Heart right ventricle (tissue), 16 donors: Measurements from ENCODE around the gene MASP1. TPM values are rescaled to one million over a fixed set of nuclear protein-coding genes. Genes with fewer than 3 reads are reported as not detected.

Experiments used
- ATAC-seq, 8 donors: fragments of 200-7000 bp; cut with Tn5 transposase; one replicate each; pipeline ENCODE4 v1.9.1; 2020; ENCODE audit warnings: mild to moderate bottlenecking in 8 of 8, moderate library complexity in 8 of 8, moderate number of reproducible peaks in 1 of 8
- DNase-seq, 2 donors: peaks; one replicate each; pipeline ENCODE4 v3.0.0-alpha.2; 2020
- H3K27ac ChIP-seq, 10 donors: fragments of 200-600 bp; sonication (generic) in 2 of 10; one replicate each; pipeline versions ENCODE4 v1.5.0 to v1.8.0; 2020 to 2022; ENCODE audit warnings: mild to moderate bottlenecking in 3 of 10
- H3K27me3 ChIP-seq, 7 donors: fragments of 200-600 bp; one replicate each; pipeline ENCODE4 v1.8.0; 2021 to 2022; ENCODE audit warnings: mild to moderate bottlenecking in 2 of 7
- H3K36me3 ChIP-seq, 9 donors: fragments of 200-600 bp; sonication (generic) in 1 of 9; one replicate each; pipeline versions ENCODE4 v1.5.0 to v1.8.0; 2020 to 2022; ENCODE audit warnings: mild to moderate bottlenecking in 2 of 9
- H3K4me1 ChIP-seq, 9 donors: fragments of 200-600 bp; sonication (generic) in 1 of 9; one replicate each; pipeline versions ENCODE4 v1.5.0 to v1.8.0; 2020 to 2022; ENCODE audit warnings: mild to moderate bottlenecking in 4 of 9
- H3K4me3 ChIP-seq, 10 donors: fragments of 200-600 bp; sonication (generic) in 2 of 10; one replicate each; pipeline versions ENCODE4 v1.5.0 to v1.8.0; 2020 to 2022; ENCODE audit warnings: mild to moderate bottlenecking in 7 of 10, moderate library complexity in 2 of 10
- H3K9me3 ChIP-seq, 11 donors: fragments of 200-600 bp in 10 of 11; sonication (generic) in 2 of 11; one replicate each; pipeline versions ENCODE4 v1.5.0 to v1.8.0; 2013 to 2022; ENCODE audit warnings: mild to moderate bottlenecking in 2 of 11, control low read depth in 1 of 11, moderate library complexity in 1 of 11
- WGBS, 2 donors: extraction: QIAGEN DNeasy Blood & Tissue Kit; methylation state at CpG; one replicate each; pipeline ENCODE4 v1.1.7; 2013; ENCODE audit warnings: inconsistent platforms in 1 of 2; 5-methylcytosine and 5-hydroxymethylcytosine counted together
- intact Hi-C, 10 donors: fragments of 100-400 bp; cut with DNase I; formaldehyde crosslinking; loops; one replicate each; pipeline versions ENCODE4 v1.11.1 to v1.14.2; 2022
- polyA plus RNA-seq, 2 donors: library from polyadenylated mRNA; stranded (reverse); fragments of 200-250 nt; gene quantifications; one replicate each; pipeline ENCODE4 v1.2.3, GENCODE V29; 2013
- total RNA-seq, 10 donors: library from RNA; stranded (reverse); fragmentation: NEBNext Ultra II Directional in 3 of 10; extraction: Animal tissue kit (Norgen Biotek cat#: 25700) in 3 of 10; gene quantifications; one replicate each; pipeline versions ENCODE4 v1.2.1 to v1.2.4, GENCODE V29; 2021 to 2023
- TF ChIP-seq, protein P1 (sequence below), 9 donors: fragments of 200-600 bp; sonication (generic) in 2 of 9; IDR thresholded peaks; one replicate each; pipeline versions ENCODE4 v1.5.0 to v1.8.0; 2021 to 2022; ENCODE audit warnings: antibody characterized with exemption in 9 of 9, mild to moderate bottlenecking in 5 of 9, moderate library complexity in 1 of 9
- donor health status: Arrhythmogenic right ventricular cardiomyopathy.
- donor health status: ischemic (EF 13 %, LVEDD 7.1; RV severe dilation, severe dysfunction).
- donor health status: healthy with polysubstance abuse.
- donor health status: DM: no; HTN: yes; CAD: no.
- donor health status: DM: no; HTN: no; CAD: no.
- donor health status: ischemic (EF 25% LVEDD 6.9; RV normal size, moderate dysfunction).
- donor health status: ischemic (EF 25% LVEDD 5.7; RV mildly dilated, moderate dysfunction).
- donor health status: healthy.
- donor health status: DM: yes; HTN: yes; CAD: no.
- donor health status: Ischemic cardiomyopathy.
- donor health status: ischemic (EF 35%, LVEDD 5.7; RV mildly dilated, moderate dysfunction).
- donor health status: nonischemic (EF 11% LVEDD 7.7; RV severe dilation, severe dysfunction).
- donor health status: DM: yes; HTN: yes; CAD: no.
- donor health status: PGD.
- donor health status: ischemic (EF 29% LVEDD 5.4; RV normal size, mild dysfunction).
- donor health status: nonischemic (EF 23%, LVEDD 6.1; RV moderate dilation, normal function).

The MASP1 gene
- total and polyA plus RNA-seq, 12 donors: 51.5 to 274 (median 211) TPM

DNA sequence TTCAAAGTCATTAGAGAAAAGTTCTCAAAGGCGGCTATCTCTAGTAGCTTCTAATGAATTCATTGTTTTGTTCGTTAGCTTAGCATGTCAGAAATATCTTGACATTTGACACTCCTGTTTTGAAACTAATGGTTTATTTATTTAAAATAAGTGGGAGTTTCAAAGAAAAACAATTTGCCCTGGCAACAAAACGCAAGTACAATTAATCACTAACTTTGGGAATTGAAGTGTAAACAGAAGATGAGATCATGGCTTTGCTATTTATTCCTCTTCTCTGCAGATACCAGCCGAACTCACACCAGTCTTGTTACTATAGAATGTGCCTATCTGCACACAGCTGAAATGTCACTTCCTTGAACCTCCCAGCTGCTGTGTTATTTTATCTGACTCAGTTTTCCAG lies 27.5 kb downstream of the MASP1 start:
- H3K27me3 ChIP-seq: no peaks in the 10 kb centered on the region
- DNase-seq (no peak), ATAC-seq (peak in 5 of 8 donors; percentile 51 to 62 (median 56))
- no peak overlapping the region for H3K4me3 ChIP-seq
- 24 to 34% methylated on average over 4 of the region's 4 CpGs for WGBS, 2 donors
- peak overlapping the region; percentile 2 to 89 (median 76) for H3K27ac ChIP-seq
- TF ChIP-seq, protein P1, sequence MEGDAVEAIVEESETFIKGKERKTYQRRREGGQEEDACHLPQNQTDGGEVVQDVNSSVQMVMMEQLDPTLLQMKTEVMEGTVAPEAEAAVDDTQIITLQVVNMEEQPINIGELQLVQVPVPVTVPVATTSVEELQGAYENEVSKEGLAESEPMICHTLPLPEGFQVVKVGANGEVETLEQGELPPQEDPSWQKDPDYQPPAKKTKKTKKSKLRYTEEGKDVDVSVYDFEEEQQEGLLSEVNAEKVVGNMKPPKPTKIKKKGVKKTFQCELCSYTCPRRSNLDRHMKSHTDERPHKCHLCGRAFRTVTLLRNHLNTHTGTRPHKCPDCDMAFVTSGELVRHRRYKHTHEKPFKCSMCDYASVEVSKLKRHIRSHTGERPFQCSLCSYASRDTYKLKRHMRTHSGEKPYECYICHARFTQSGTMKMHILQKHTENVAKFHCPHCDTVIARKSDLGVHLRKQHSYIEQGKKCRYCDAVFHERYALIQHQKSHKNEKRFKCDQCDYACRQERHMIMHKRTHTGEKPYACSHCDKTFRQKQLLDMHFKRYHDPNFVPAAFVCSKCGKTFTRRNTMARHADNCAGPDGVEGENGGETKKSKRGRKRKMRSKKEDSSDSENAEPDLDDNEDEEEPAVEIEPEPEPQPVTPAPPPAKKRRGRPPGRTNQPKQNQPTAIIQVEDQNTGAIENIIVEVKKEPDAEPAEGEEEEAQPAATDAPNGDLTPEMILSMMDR (IDR thresholded peaks at IDR 0.05): no peak
- H3K9me3 ChIP-seq: peaks cover 0 to 8% (median under 1%) of the 10 kb centered on the region in 11 donors
- intact Hi-C loops: loop anchor here in 1 of 10 donors (5.0 kb wide), 1 partner anchor 33 kb away; no protein-coding TSS in a partner anchor
- H3K4me1 ChIP-seq: peaks cover 14 to 45% (median 34%) of the 10 kb centered on the region in 9 donors
- peaks cover 0 to 40% (median 5%) of the 10 kb centered on the region in 9 donors for H3K36me3 ChIP-seq

DNA sequence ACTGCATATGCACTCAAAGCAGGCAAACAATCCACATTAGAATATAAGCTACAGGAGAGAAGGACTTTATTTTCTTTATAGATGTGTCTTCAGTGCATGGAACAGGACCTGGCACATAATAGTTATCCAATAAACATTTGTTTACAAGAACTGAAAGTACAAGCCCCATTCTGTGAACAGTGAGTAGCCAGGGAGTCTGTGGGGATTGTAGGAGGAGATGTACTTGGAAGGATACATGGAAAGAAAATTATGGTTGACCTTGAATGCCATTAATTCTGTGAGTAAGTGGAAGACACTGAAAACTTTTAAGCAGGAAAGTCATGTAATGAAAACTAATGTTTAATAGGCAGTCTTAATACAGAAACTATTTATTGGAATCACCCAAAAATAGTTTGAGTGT lies 28.3 kb downstream of the MASP1 start:
- Histone ChIP-seq H3K4me3 (no peak overlapping the region), H3K36me3 (peaks cover 0 to 40% (median 5%) of the 10 kb centered on the region in 9 donors), H3K27ac (peak overlapping the region in 9 of 10 donors; percentile 2 to 89 (median 79)), H3K9me3 (peaks cover 0 to under 1% (median 0%) of the 10 kb centered on the region in 11 donors), H3K4me1 (peaks cover 14 to 50% (median 34%) of the 10 kb centered on the region in 9 donors), H3K27me3 (no peaks in the 10 kb centered on the region)
- intact Hi-C loops: loop anchor here in 1 of 10 donors (5.0 kb wide), 1 partner anchor 34 kb away; no protein-coding TSS in a partner anchor
- ATAC-seq: peak in 2 of 8 donors; percentile 24 to 58
- TF ChIP-seq, protein P1 (IDR thresholded peaks at IDR 0.05): no peak
- no peak for DNase-seq

DNA sequence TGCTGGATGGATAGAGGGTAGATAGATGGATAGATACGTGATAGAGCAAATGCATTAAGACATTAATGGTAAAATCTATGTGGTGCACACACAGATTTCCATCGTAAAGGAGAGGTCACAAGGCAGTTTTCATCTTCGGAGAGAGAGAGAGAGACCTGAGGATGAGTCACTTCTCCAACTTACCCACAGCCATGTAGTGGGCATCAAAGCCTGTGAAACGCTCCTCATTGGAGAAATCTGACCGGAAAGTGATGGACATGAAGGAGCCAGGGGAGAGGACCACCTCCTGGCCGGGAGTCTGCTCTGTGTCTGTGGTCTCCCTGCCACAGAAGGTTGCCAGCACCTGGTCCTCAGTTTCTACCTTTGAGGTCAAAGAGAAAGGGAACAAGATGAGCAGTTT lies 29.2 kb downstream of the MASP1 start:
- peak overlapping the region in 5 of 10 donors; percentile 79 to 89 (median 80) for H3K27ac ChIP-seq
- intact Hi-C loops: loop anchor here in 1 of 10 donors (5.0 kb wide), 1 partner anchor 35 kb away; no protein-coding TSS in a partner anchor
- TF ChIP-seq, protein P1 (IDR thresholded peaks at IDR 0.05): no peak

DNA sequence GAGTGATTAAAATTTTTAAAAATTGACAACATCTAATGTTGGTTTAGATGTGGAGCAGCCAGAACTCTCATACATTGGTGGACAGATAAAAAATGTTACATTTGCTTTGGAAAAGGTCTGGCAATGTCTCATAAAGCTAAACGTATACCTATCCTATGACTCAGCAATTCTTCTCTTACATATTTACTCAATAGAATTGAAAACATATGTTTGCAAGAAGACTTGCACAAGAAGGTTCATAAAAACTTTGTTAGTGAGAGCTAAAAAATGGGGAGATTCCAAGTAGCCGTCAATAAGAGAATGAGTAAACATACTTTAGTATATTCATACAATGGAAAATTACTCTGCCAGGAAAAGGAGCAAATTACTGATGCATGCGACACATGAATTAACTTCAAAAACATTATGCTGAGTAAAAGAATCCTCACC lies 30.0 kb downstream of the MASP1 start:
- DNase-seq: no peak
- intact Hi-C loops: loop anchor here in 1 of 10 donors (5.0 kb wide), 1 partner anchor 36 kb away; no protein-coding TSS in a partner anchor
- ATAC-seq: no peak
- TF ChIP-seq, protein P1 (IDR thresholded peaks at IDR 0.05): no peak
- Histone ChIP-seq H3K27ac (no peak overlapping the region), H3K27me3 (no peaks in the 10 kb centered on the region), H3K9me3 (no peaks in the 10 kb centered on the region), H3K4me1 (peaks cover 14 to 50% (median 34%) of the 10 kb centered on the region in 9 donors), H3K4me3 (no peak overlapping the region), H3K36me3 (peaks cover 0 to 54% (median 7%) of the 10 kb centered on the region in 9 donors)
- WGBS, 2 donors: 94% methylated on average over 3 of the region's 3 CpGs

More for the DNA sequence above, 29.2 kb downstream of the MASP1 start:
- no peak for DNase-seq
- H3K27me3 ChIP-seq: no peaks in the 10 kb centered on the region
- ATAC-seq: no peak
- 90 to 92% methylated on average over 6 of the region's 6 CpGs for WGBS, 2 donors
- H3K4me1 ChIP-seq: peaks cover 14 to 50% (median 34%) of the 10 kb centered on the region in 9 donors
- H3K4me3 ChIP-seq: no peak overlapping the region
- H3K36me3 ChIP-seq: peaks cover 0 to 48% (median 5%) of the 10 kb centered on the region in 9 donors
- H3K9me3 ChIP-seq: no peaks in the 10 kb centered on the region
